ENCODE results near the gene COPZ1. TPM values are rescaled to one million over a fixed set of nuclear protein-coding genes. Genes with fewer than 3 reads are reported as not detected.
"Not testable (repeated sequence)": the region's sequence is repeated elsewhere in the genome, so short reads cannot be mapped to it uniquely, and the experiment has no call there.

Gene COPZ1
- total and polyA plus RNA-seq, 9 of the 15 experiments (the other 6 are each of a cell fraction or from before 2014, with no cell fraction given), result 137 to 487 (median 233) TPM

GRCh38 chr12:54325442-54326109 lies 645 bp downstream of the COPZ1 start (continued):
- TF ChIP-seq ZBTB11 (CRISPR knock-in tag; IDR thresholded peaks at IDR 0.05) (0 out of 6 replicates have a peak, but pooled peaks of 1 of the 3 experiments have one; percentile 27), THRAP3 (IDR thresholded peaks at IDR 0.05; ENCODE audit: borderline replicate concordance) (0 out of 2 replicates have a peak, but pooled peaks have one; percentile 79), BHLHE40 (IDR thresholded peaks at IDR 0.05; ENCODE audit: low read length) (0 out of 2 replicates have a peak, but pooled peaks have one; percentile 23), MLLT1 (IDR thresholded peaks at IDR 0.05) (peak; percentile 16 to 56; a peak in 2 of 4 replicates), ZNF717 (CRISPR knock-in tag; IDR thresholded peaks at IDR 0.05) (0 out of 2 replicates have a peak, but pooled peaks have one; percentile 52), POLR2A (conservative IDR thresholded peaks at IDR 0.05) (peak; percentile 48; the same call in 1 of the 2 replicates), MYC (IDR thresholded peaks at IDR 0.05; ENCODE audit: low read depth, low read length) (peak; percentile 75), ZKSCAN8 (CRISPR knock-in tag; IDR thresholded peaks at IDR 0.05) (peak; percentile 72), ZNF384 (IDR thresholded peaks at IDR 0.05; ENCODE audit: low read depth, low read length) (peak; percentile 65), ZFX (CRISPR knock-in tag; IDR thresholded peaks at IDR 0.05) (peak; percentile 55; the same call in 1 of the 2 replicates), HLTF (IDR thresholded peaks at IDR 0.05) (peak; percentile 62; the same call in 1 of the 2 replicates), MAX (CRISPR knock-in tag; IDR thresholded peaks at IDR 0.05) (0 out of 2 replicates have a peak, but pooled peaks have one; percentile 3), BRD4 (IDR thresholded peaks at IDR 0.05) (0 out of 2 replicates have a peak, but pooled peaks have one; percentile 4), DPF2 (IDR thresholded peaks at IDR 0.05) (0 out of 2 replicates have a peak, but pooled peaks have one; percentile 25), ELF2 (CRISPR knock-in tag; IDR thresholded peaks at IDR 0.05) (0 out of 2 replicates have a peak, but pooled peaks have one; percentile 61), RNF2 (IDR thresholded peaks at IDR 0.05) (0 out of 2 replicates have a peak, but pooled peaks have one; percentile 9), DNMT1 (IDR thresholded peaks at IDR 0.05) (peak; percentile 23; the same call in 1 of the 2 replicates), FOXA3 (CRISPR knock-in tag; conservative IDR thresholded peaks at IDR 0.05 in 1 of 2, IDR thresholded peaks at IDR 0.05 in 1 of 2) (0 out of 4 replicates have a peak, but pooled peaks of 1 of the 2 experiments have one; percentile 23), PHB2 (IDR thresholded peaks at IDR 0.05; ENCODE audit: low read depth) (0 out of 2 replicates have a peak, but pooled peaks have one; percentile 39), ZNF175 (CRISPR knock-in tag; IDR thresholded peaks at IDR 0.05; ENCODE audit: low read depth) (peak; percentile 54; the same call in 1 of the 2 replicates), CHD1 (IDR thresholded peaks at IDR 0.05; ENCODE audit: low read length) (peak; percentile 80)
- TF ChIP-seq MYC (CRISPR knock-in tag; IDR thresholded peaks at IDR 0.05; ENCODE audit: borderline replicate concordance, low read depth), result not testable (repeated sequence)
